ENCODE results near the gene CXADR.
"Not testable (repeated sequence)": the region's sequence is repeated elsewhere in the genome, so short reads cannot be mapped to it uniquely, and the experiment has no call there.

The CXADR gene

GRCh38 chr21:17472182-17472581 is 40.7 kb upstream of the CXADR start:
- no peak for DNase-seq (ENCODE audit: low read depth)
- no peak for TF ChIP-seq CTCF (IDR thresholded peaks at IDR 0.05; ENCODE audit: control insufficient read depth, insufficient read depth, low read depth, low read length, missing control alignments)
- no peak overlapping the region for H3K4me3 ChIP-seq (ENCODE audit: control insufficient read depth, low read depth, low read length)

GRCh38 chr21:17472592-17473271 is 40.1 kb upstream of the CXADR start:
- DNase-seq (ENCODE audit: low read depth): no peak
- no peak overlapping the region for H3K4me3 ChIP-seq (ENCODE audit: control insufficient read depth, low read depth, low read length)
- TF ChIP-seq CTCF (IDR thresholded peaks at IDR 0.05; ENCODE audit: control insufficient read depth, insufficient read depth, low read depth, low read length, missing control alignments): no peak

- no peak for DNase-seq (ENCODE audit: low read depth)
- TF ChIP-seq CTCF (IDR thresholded peaks at IDR 0.05; ENCODE audit: control insufficient read depth, insufficient read depth, low read depth, low read length, missing control alignments): no peak
These were observed 36.8 kb upstream of the CXADR start for GRCh38 chr21:17476006-17476405.

GRCh38 chr21:17478156-17478555 is 34.7 kb upstream of the CXADR start:
- DNase-seq (ENCODE audit: low read depth); H3K4me3 ChIP-seq (ENCODE audit: control insufficient read depth, low read depth, low read length): not testable (repeated sequence)

More at GRCh38 chr21:17476006-17476405, 36.8 kb upstream of the CXADR start:
- H3K4me3 ChIP-seq (ENCODE audit: control insufficient read depth, low read depth, low read length): no peak overlapping the region

GRCh38 chr21:17479606-17480005 is 33.2 kb upstream of the CXADR start:
- TF ChIP-seq CTCF (IDR thresholded peaks at IDR 0.05; ENCODE audit: control insufficient read depth, insufficient read depth, low read depth, low read length, missing control alignments): no peak
- no peak for DNase-seq (ENCODE audit: low read depth)
- H3K4me3 ChIP-seq (ENCODE audit: control insufficient read depth, low read depth, low read length): no peak overlapping the region

GRCh38 chr21:17482928-17483327 is 29.9 kb upstream of the CXADR start:
- TF ChIP-seq CTCF (IDR thresholded peaks at IDR 0.05; ENCODE audit: control insufficient read depth, insufficient read depth, low read depth, low read length, missing control alignments): no peak
- DNase-seq (ENCODE audit: low read depth): no peak
- H3K4me3 ChIP-seq (ENCODE audit: control insufficient read depth, low read depth, low read length): no peak overlapping the region

GRCh38 chr21:17488620-17489019 is 24.2 kb upstream of the CXADR start:
- no peak for DNase-seq (ENCODE audit: low read depth)
- no peak overlapping the region for H3K4me3 ChIP-seq (ENCODE audit: control insufficient read depth, low read depth, low read length)
- no peak for TF ChIP-seq CTCF (IDR thresholded peaks at IDR 0.05; ENCODE audit: control insufficient read depth, insufficient read depth, low read depth, low read length, missing control alignments)

GRCh38 chr21:17489565-17489964 is 23.3 kb upstream of the CXADR start:
- DNase-seq (ENCODE audit: low read depth); H3K4me3 ChIP-seq (ENCODE audit: control insufficient read depth, low read depth, low read length): not testable (repeated sequence)

Data from AG09309 (cell line).